Stomach smooth muscle (tissue), 2 donors: ENCODE measurements around the gene ZC3H13.
"Not testable (repeated sequence)": the region's sequence is repeated elsewhere in the genome, so short reads cannot be mapped to it uniquely, and the experiment has no call there.

ENCODE experiments used
- H3K27ac ChIP-seq: one replicate; pipeline ENCODE4 v1.7.0; 2013; ENCODE audit warnings: mild to moderate bottlenecking, low read length, inconsistent platforms
- H3K27me3 ChIP-seq, 2 donors: one replicate each; pipeline ENCODE4 v1.7.0; 2013; ENCODE audit warnings: low read length in 2 of 2; ENCODE audit not compliant: insufficient read depth in 2 of 2, control insufficient read depth in 1 of 2
- H3K36me3 ChIP-seq, 2 donors: one replicate each; pipeline ENCODE4 v1.7.0; 2013; ENCODE audit warnings: low read length in 2 of 2; ENCODE audit not compliant: control insufficient read depth in 2 of 2, insufficient read depth in 2 of 2
- H3K4me1 ChIP-seq: one replicate; pipeline ENCODE4 v1.7.0; 2013; ENCODE audit warnings: low read length; ENCODE audit not compliant: control insufficient read depth, insufficient read depth
- H3K4me3 ChIP-seq, 2 donors: one replicate each; pipeline ENCODE4 v1.7.0; 2013; ENCODE audit warnings: low read length in 2 of 2
- H3K9ac ChIP-seq, 2 donors: one replicate each; pipeline ENCODE4 v1.7.0; 2013; ENCODE audit warnings: low read length in 2 of 2, mild to moderate bottlenecking in 1 of 2
- H3K9me3 ChIP-seq, 2 donors: one replicate each; pipeline ENCODE4 v1.7.0; 2013; ENCODE audit warnings: low read length in 2 of 2; ENCODE audit not compliant: control insufficient read depth in 2 of 2
- donor health status: healthy.
- donor health status: Pancreatic carcinoma.

ZC3H13 gene

DNA sequence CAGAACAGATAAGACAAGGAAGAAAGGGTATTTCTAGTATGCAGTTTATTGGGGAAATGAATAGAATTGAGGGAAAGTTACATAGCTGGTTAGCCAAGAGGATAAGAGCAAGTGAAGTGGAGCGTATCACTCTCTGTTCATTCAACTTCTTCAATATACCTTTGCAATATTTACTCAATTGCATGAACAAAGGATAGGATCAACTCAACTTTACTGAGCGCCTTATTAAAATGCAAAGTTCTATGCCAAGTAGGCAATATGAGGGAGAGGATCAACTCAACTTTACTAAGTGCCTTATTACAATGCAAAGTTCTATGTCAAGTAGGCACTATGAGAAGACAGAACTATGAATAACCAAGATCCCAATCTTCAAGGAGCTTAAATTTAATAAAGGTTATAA lies 43.9 kb downstream of the ZC3H13 start:
- H3K36me3 ChIP-seq = peaks cover 4 to 17% of the 10 kb centered on the region in 2 donors
- H3K4me3 ChIP-seq = no peak overlapping the region
- no peak overlapping the region for H3K27ac ChIP-seq
- H3K9ac ChIP-seq = no peak overlapping the region
- H3K4me1 ChIP-seq = no peaks in the 10 kb centered on the region
- no peaks in the 10 kb centered on the region for H3K9me3 ChIP-seq
- no peaks in the 10 kb centered on the region for H3K27me3 ChIP-seq

DNA sequence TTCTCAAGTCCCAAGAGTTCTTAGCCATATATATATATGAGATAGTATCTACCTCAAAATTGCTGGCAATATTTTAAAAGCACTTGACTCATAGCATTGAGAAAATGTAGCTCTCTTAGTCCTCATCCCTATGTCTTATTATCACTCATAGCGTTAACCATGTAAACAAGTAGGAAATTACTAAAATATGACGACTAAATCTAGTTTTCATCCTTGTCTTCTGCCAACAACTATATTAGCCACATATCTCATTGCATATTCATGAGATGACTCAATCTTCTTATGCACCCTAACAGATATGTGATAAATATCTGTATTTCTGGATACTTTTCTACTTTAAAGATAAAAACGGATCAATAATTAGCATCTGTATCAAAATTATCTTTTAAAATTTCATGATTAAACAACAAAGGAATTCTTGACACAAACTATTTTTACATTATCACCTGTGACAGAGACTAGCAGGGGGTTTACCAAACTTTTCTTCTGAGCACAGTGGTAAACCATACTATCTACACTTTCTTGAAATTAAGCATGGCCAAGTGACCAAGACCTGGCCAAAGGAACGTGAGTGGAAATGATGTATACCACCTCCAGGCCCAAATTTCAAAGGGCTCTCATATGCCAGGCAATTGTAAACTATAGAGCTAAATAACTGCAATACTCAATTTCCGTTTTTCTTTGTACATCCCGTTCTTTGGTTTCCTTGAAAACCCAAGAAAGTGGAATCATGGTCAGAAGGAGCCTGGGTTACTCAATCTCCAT lies 45.7 kb downstream of the ZC3H13 start:
- H3K9me3 ChIP-seq = no peaks in the 10 kb centered on the region
- no peaks in the 10 kb centered on the region for H3K27me3 ChIP-seq
- H3K27ac ChIP-seq = no peak overlapping the region
- no peaks in the 10 kb centered on the region for H3K4me1 ChIP-seq
- no peak overlapping the region for H3K9ac ChIP-seq
- peaks cover 7 to 21% of the 10 kb centered on the region in 2 donors for H3K36me3 ChIP-seq
- no peak overlapping the region for H3K4me3 ChIP-seq

DNA sequence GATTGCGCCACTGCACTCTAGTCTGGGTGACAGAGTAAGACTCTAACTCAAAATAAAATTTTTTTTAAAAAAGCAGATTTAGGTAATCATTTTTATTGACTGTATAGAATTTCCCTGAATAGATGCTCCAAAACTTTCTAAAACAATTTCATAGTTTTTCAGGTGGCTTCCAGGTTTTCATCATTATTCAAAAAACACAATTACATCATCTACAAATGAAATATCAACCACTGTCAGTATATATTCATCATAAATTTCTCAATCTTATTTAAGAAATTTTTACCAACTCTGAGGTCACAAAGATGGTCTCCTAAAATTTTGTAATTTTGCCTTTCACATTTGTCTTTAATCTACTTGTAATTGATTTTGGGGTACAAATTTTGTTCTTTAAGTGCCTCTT lies 48.1 kb downstream of the ZC3H13 start:
- Histone ChIP-seq H3K27ac (no peak overlapping the region), H3K9ac (no peak overlapping the region), H3K27me3 (no peaks in the 10 kb centered on the region), H3K4me3 (no peak overlapping the region), H3K4me1 (no peaks in the 10 kb centered on the region), H3K9me3 (no peaks in the 10 kb centered on the region), H3K36me3 (peaks cover 19 to 30% of the 10 kb centered on the region in 2 donors)

DNA sequence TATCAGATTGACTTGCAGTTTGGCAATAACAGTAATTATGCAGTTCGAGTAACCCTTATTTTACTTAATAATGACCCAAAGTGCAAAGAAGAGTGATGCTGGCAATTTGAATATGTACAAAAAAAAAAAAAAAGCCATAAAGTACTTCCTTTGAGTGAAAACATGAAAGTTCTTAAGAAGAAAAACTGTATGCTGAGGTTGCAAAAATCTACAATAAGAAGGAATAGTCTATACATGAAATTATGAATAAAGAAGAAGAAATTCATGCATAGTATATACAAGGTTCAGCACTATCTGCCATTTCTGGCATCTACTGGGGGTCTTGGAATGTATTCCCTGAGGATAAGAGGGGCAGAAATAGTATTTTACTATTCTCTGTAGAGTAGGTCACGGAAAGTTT lies 55.9 kb downstream of the ZC3H13 start:
- H3K9ac ChIP-seq = no peak overlapping the region
- H3K27ac ChIP-seq = no peak overlapping the region
- no peaks in the 10 kb centered on the region for H3K9me3 ChIP-seq
- peaks cover 16 to 22% of the 10 kb centered on the region in 2 donors for H3K36me3 ChIP-seq
- H3K27me3 ChIP-seq = no peaks in the 10 kb centered on the region
- H3K4me1 ChIP-seq = no peaks in the 10 kb centered on the region
- H3K4me3 ChIP-seq = no peak overlapping the region

DNA sequence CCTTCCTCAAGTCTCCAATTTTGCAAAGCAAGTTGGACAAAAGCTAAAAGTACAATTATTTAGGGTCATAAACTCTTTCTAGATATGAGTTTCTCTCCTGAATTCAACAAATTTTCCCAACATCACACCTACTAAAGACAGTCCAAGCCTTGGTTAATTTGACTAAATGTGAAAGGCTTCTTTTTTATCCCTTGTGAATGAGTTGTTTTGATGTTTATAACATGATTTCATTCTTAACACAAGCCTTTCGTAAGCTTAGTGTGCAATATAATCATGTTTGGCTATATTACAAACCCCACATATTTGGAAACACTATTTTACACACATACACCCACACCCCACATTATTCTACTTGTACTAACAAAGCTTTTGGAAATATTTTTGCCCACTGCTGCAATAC lies 57.3 kb downstream of the ZC3H13 start:
- H3K4me3 ChIP-seq = no peak overlapping the region
- no peaks in the 10 kb centered on the region for H3K27me3 ChIP-seq
- no peak overlapping the region for H3K9ac ChIP-seq
- peaks cover 8 to 14% of the 10 kb centered on the region in 2 donors for H3K36me3 ChIP-seq
- no peak overlapping the region for H3K27ac ChIP-seq
- no peaks in the 10 kb centered on the region for H3K4me1 ChIP-seq
- H3K9me3 ChIP-seq = no peaks in the 10 kb centered on the region

DNA sequence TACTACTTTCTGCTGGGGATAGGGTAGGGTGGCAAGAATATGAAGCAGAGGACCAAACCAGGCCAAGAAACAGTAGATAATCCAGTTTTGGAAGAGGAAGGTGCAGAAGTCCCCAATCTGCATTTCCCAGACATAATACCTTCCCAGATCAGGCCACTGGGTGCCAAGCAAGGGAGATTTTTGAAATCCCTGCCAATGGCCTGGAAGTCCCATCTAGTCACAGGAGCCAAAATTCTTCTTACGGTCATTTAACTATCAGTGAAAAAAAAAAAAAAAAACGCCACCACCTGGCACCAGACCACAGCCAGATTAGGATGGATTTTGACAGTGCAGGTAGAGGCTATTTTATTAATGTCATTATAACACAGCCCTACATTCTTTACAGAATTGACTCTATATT lies 57.8 kb downstream of the ZC3H13 start:
- Histone ChIP-seq H3K4me1 (no peaks in the 10 kb centered on the region), H3K4me3 (no peak overlapping the region), H3K9me3 (no peaks in the 10 kb centered on the region), H3K36me3 (peaks cover 3 to 9% of the 10 kb centered on the region in 2 donors), H3K27ac (no peak overlapping the region), H3K27me3 (no peaks in the 10 kb centered on the region), H3K9ac (no peak overlapping the region)

DNA sequence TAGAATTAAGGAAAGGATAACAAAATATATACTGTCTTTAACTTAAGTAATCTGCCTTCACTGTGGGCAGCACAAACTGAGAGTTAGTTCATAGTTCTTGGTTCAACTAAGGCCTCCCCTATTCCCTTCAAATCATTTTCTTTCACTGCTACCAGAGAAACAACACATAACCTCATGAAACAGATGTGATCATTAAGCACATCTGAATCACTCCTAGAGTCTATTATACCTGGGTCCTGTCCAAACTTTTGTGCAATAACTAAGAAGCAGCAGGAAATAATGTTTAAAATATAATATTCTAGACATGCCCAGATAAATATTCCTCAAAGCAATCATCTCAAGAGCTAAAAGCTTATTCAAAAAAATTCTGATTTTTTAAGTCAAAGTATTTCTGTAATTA lies 62.9 kb downstream of the ZC3H13 start:
- peaks cover 10 to 16% of the 10 kb centered on the region in 2 donors for H3K36me3 ChIP-seq
- H3K4me3 ChIP-seq = no peak overlapping the region
- no peaks in the 10 kb centered on the region for H3K27me3 ChIP-seq
- no peak overlapping the region for H3K27ac ChIP-seq
- H3K9ac ChIP-seq = no peak overlapping the region
- no peaks in the 10 kb centered on the region for H3K9me3 ChIP-seq
- H3K4me1 ChIP-seq = no peaks in the 10 kb centered on the region

DNA sequence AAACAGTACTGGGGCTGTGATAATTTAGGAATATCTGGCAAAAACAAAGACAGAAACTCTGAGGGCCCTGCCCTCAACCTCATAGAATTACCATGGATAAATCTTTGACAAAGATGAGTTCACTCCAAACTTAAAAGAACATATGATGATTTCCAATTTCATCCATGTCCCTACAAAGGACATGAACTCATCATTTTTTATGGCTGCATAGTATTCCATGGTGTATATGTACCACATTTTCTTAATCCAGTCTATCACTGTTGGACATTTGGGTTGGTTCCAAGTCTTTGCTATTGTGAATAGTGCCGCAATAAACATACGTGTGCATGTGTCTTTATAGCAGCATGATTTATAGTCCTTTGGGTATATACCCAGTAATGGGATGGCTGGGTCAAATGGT lies 71.4 kb downstream of the ZC3H13 start:
- H3K27me3 ChIP-seq, H3K9me3 ChIP-seq, H3K9ac ChIP-seq, H3K27ac ChIP-seq, H3K4me3 ChIP-seq, H3K4me1 ChIP-seq: not testable (repeated sequence)
- H3K36me3 ChIP-seq = peaks cover 6 to 16% of the 10 kb centered on the region in 2 donors

DNA sequence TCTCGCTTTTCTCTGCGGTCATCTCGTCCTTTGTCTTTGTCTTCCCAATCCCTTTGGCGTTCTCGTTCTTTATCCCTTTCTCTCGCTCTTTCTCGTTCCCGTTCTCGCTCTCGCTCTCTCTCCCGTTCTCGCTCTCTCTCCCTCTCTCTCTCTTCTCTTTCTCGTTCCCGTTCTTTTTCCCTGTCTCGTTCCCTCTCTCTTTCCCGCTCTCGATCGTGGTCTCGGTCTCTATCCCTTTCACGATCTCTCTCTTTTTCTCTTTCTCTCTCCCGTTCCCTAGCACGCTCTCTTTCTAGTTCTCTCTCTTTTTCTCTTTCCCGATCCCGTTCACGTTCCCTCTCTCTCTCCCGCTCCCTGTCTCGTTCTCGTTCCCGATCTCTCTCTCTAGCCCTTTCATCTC lies 77.2 kb downstream of the ZC3H13 start:
- no peak overlapping the region for H3K9ac ChIP-seq
- H3K27ac ChIP-seq = no peak overlapping the region
- H3K9me3 ChIP-seq = no peaks in the 10 kb centered on the region
- H3K27me3 ChIP-seq = no peaks in the 10 kb centered on the region
- H3K36me3 ChIP-seq = peaks cover 19 to 20% of the 10 kb centered on the region in 2 donors
- H3K4me3 ChIP-seq = no peak overlapping the region
- H3K4me1 ChIP-seq = no peaks in the 10 kb centered on the region

DNA sequence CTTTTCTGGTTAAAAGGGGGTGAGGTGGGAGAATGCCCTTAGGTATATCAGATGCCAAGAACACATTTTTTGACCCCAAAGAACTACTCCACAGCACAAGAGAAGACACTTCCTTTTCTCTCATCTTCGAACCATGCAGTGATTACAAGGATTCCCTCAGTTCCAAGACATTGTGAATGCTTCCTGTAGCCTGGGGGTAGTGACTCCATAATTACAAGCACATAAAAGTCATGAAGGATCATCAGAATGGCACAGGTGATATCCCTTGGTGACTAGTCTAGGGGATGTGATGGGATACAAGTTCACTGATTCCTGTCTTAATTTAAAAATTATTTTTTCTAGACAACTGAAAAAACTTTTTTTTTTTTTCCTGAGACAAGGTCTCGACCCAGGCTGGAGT lies 78.0 kb downstream of the ZC3H13 start:
- Histone ChIP-seq H3K36me3 (peaks cover 21 to 23% of the 10 kb centered on the region in 2 donors), H3K9me3 (no peaks in the 10 kb centered on the region), H3K27ac (no peak overlapping the region)

DNA sequence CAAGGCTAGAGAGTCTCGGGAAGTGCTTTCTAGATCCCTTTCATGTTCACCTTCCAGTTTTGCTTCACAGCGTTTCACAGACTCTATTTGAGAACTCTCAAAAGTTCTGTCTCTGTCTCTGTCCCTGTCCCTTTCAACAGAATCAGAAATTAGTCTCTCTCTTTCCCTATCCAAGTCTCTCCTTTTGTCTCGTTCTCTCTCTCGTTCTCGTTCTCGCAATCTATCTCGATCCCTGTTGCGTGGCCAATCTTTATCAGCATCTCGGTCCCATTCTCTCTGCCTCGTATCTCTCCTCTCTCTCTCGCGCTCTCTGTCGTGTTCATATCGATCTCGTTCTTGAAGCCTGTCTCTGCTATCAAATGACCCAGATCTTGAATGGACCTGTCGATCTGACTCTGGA lies 85.0 kb downstream of the ZC3H13 start:
- Histone ChIP-seq H3K27ac (no peak overlapping the region), H3K36me3 (peaks cover 31 to 43% of the 10 kb centered on the region in 2 donors), H3K9me3 (no peaks in the 10 kb centered on the region)

More for the DNA sequence above, 78.0 kb downstream of the ZC3H13 start:
- Histone ChIP-seq H3K9ac (no peak overlapping the region), H3K4me1 (no peaks in the 10 kb centered on the region), H3K27me3 (no peaks in the 10 kb centered on the region), H3K4me3 (no peak overlapping the region)

More for the DNA sequence above, 85.0 kb downstream of the ZC3H13 start:
- Histone ChIP-seq H3K4me1 (no peaks in the 10 kb centered on the region), H3K27me3 (no peaks in the 10 kb centered on the region), H3K4me3 (no peak overlapping the region), H3K9ac (no peak overlapping the region)
